T-helper 2 cell treated with Interferon-gamma antibody and Interleukin-4, amounts not matched to agents 100 ng/mL and 5 ng/mL, for 36 hours (primary cell): Measurements from ENCODE around the gene ZNF516. TPM values are rescaled to one million over a fixed set of nuclear protein-coding genes. Genes with fewer than 3 reads are reported as not detected.

Source experiments
- intact Hi-C: fragments of 100-400 bp; cut with micrococcal nuclease; formaldehyde crosslinking; loops from one replicate; pipeline ENCODE4 v1.15.1; 2023
- total RNA-seq: library from RNA; stranded (reverse); gene quantifications from 2 replicates; pipeline ENCODE4 v1.2.3, GENCODE V29; 2022

Gene ZNF516
- total RNA-seq, 1 donor from 2014 or later: 2.2 TPM

- intact Hi-C loops: no loop called here
Measured at GRCh38 chr18:76387608-76388007, 107.4 kb downstream of the ZNF516 start.

DNA sequence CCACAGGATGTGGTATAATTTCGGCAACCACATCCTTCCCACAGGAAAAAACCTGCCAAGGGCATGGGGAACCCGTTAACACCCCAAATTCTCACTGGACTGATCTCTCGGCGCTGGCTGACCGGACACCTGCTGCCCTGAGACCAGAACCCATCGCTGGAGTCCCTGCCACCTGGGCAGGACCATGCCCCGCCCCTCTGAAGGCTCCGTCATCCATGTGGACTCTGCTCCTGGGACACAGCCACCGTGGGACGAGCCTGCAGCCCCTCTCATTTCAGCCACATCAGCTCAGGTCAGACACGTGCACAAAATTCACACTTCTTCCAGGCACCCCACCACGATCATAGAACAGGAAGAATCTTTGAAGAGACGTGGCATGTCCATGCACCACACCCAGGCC is 108.2 kb downstream of the ZNF516 start:
- intact Hi-C loops: no loop called here

- intact Hi-C loops: no loop called here
Measured at GRCh38 chr18:76386071-76386470, 109.0 kb downstream of the ZNF516 start.

GRCh38 chr18:76385681-76385975 is 109.4 kb downstream of the ZNF516 start:
- intact Hi-C loops: no loop called here

DNA sequence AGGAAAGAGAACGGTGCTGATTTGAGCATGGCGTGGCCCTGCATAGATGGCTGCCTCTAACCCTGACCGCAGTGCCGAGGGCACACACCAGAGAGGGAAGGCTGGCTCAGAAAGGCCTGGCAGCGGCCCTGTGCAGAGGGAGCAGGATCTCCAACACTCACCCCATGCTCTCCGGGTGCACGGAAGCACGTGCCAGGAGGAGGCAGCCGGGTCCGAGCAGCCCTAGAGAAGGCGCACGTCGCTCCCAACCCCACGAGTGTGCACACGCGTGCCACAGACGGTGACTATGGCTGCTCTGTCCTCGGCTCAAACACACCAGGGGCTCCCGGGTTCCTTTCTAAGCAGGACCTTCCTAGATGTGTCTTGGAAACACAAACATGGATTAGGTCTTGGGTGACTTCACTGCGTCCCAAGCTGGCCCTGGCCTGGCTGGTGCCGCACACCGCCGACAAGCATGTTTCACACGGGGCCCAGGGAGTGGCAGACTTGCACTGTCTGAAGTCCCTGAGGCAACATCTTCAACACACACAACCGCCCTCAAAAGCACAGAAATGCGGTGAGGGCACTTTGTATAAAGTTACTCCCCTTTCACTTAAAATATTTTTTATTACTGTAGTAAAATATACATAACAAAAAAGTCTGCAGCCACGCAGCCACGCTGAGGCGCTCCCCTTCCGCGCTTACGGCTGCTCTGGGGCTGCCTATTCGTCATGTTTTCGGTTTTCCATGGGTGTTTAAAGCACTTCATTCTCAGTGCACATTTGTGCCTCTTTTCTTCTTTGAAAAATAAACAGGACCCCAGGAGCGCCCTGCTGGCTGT is 110.0 kb downstream of the ZNF516 start:
- intact Hi-C loops: no loop called here

GRCh38 chr18:76384114-76384790 is 110.8 kb downstream of the ZNF516 start:
- intact Hi-C loops: no loop called here

DNA sequence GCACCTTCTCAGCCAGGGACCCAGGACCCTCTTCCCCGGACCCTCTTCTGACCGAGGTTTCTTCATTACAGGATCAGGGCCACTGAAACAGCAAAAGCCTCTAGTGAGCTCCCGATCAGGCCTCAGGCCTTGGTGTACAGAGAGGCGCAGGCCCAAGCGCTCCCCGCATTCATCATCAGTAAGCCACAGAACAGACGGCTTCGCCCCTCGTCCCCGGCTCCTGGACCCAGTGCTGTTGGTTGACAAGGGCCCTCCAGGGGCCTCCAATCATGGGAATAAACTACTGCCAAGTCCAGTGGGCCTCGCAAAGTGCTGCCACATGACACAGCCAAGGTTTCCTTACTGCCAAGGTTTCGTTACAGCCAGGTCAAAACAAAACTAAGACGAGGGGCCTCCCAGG is 111.4 kb downstream of the ZNF516 start:
- intact Hi-C loops: no loop called here

GRCh38 chr18:76382275-76382674 is 112.8 kb downstream of the ZNF516 start:
- intact Hi-C loops: no loop called here

GRCh38 chr18:76380791-76381405 is 114.1 kb downstream of the ZNF516 start:
- intact Hi-C loops: no loop called here

DNA sequence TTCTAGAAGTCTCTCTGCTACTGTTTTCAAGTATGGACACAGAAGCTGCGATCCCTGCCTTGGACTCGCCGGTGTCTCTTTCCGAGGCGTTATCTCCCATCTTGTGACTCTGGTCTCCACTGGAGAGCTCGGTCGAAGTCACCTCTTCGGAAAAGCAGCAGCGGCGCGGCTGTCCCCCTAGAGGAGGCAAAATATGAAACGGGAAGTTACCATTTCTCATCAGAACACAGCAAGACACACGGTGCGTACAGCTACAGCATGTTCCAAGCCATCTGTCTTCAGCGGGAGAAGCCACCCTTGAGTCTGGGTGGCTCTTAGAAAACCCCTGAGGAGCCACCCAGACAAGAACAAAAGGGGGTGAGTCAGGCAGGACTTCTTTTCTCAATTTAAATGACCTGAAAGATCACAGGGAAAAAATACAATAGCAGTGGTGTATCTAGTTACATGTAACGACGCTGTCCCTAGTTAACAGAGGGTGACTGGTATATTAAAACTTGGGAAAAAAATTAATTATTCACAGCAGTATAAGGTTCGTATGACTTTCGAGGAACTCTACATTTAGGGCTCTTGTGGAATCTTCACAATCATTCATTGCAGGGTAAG is 114.8 kb downstream of the ZNF516 start:
- intact Hi-C loops: no loop called here

- intact Hi-C loops: no loop called here
Measured at GRCh38 chr18:76379226-76380126, 115.6 kb downstream of the ZNF516 start.

GRCh38 chr18:76378526-76379215 is 116.4 kb downstream of the ZNF516 start:
- intact Hi-C loops: no loop called here

DNA sequence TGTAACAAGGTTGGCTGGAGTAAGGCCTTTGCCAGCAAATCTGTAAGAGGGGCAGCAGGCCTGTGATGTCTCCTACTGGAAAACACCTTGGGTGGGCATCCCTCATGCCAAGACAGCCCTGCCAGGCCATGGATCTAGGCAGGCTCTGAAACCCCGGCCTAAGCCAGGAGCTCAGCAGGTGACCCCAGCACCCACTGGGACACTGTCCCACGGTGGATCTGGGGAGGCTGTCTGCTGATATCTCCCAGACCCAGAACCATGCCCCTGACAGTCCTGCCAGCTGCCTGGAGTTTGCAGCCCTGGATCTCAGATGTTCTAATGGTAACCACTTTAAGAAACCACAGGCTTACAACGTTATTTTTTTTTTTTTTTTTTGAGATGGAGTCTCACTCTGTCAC is 117.7 kb downstream of the ZNF516 start:
- intact Hi-C loops: no loop called here

GRCh38 chr18:76376668-76377358 is 118.2 kb downstream of the ZNF516 start:
- intact Hi-C loops: no loop called here

GRCh38 chr18:76376225-76376624 is 118.8 kb downstream of the ZNF516 start:
- intact Hi-C loops: no loop called here

DNA sequence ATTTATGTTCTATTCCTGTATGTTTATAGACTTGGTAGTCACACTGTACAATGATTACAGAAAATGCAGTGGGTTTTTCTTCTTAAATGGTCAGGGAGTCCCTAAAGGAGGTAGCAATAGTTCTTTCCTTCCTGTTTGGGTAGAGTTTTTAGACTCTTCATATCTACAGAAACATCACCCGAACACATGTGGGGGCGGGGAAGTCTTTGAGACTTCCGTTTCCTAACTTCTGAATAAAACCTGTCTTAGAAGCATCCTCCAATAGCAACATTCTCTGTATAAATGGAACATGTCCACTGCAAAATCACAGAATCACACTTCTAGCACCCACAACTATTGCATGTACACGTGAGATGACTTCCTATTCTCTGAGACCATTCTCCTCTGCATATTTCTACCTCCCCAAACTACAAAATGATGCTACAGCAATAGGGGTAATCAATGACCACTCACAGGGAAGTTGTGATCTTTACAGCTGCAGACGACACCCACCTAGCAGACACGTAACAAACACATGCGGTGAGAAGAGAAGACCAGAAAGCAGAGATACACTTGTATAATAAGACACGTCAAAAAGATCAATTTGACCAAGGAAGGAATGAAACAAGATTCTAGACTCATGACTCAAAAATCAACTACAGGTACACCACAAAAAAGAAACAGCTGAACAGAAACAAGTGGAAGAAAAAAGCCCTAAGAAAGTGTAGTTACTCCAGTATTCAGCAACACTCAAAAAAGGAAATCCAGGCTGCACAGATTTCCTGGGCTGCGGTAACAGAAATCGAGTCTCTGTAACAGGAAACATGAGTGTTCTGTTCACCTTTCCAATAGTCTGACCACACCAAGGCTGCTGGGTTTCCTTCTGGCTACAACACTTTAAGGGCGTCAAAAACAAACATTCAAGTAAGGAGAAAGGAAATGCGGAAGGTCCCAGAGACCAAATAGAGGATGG is 120.4 kb downstream of the ZNF516 start:
- intact Hi-C loops: loop anchor here (5.0 kb wide), 1 partner anchor 118 kb away; no protein-coding TSS in a partner anchor

DNA sequence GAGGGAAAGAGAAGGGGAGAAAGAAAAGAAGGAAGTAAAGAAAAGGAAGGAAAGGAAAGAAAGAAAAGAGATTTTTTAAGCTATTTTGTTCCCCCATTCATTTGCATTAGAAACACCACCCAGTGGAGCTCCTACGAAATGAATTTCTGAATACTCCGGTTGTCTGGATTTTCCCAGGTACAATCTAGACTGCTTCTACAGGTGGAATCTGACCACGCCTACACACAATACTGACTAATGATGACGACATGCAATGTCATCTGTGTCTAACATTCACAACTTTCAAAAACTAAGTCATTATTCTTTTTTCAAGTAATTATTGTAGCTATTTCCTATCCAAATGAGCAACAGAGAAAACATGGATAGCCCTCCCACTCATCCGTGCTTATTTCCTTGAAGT is 121.7 kb downstream of the ZNF516 start:
- intact Hi-C loops: loop anchor here (5.0 kb wide), 1 partner anchor 119 kb away; no protein-coding TSS in a partner anchor
